SK-N-MC (cell line): ENCODE data around the gene DYNLRB1.
"Not testable (repeated sequence)": the region's sequence is repeated elsewhere in the genome, so short reads cannot be mapped to it uniquely, and the experiment has no call there.

Experiments used
- EZH2 ChIP-seq: fragments of 200-600 bp; sonication (generic); IDR thresholded peaks from one replicate; pipeline ENCODE4 v1.6.1; 2017; ENCODE audit warnings: antibody characterized with exemption
- FOXP2 ChIP-seq: optimal IDR thresholded peaks from 2 replicates; pipeline ENCODE3; 2011; ENCODE audit warnings: mild to moderate bottlenecking, moderate library complexity; ENCODE audit not compliant: insufficient read depth; ENCODE audit errors: extremely low read length, control extremely low read depth
- POLR2AphosphoS5 ChIP-seq: IDR thresholded peaks from 2 replicates; pipeline ENCODE4 v1.6.1; 2012; ENCODE audit warnings: mild to moderate bottlenecking, low read depth, low read length, borderline replicate concordance

DNA sequence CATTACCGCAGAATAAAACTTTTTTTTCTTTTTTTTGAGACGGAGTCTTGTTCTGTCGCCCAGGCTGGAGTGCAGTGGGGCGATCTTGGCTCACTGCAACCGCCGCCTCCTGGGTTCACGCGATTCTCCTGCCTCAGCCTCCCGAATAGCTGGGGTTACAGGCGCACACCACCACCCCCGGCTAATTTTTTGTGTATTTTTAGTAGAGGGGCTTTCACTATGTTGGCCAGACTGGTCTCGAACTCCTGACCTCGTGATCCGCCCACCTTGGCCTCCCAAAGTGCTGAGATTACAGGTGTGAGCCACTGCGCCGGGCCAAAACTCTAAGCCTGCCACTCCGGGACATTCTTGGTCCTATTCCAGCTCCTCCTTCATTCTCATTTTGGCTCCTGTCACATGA, 2.2 kb upstream of the DYNLRB1 start:
- not testable (repeated sequence) for TF ChIP-seq POLR2AphosphoS5, EZH2, FOXP2
